ENCODE measurements around the gene GMDS.

GMDS gene

DNA sequence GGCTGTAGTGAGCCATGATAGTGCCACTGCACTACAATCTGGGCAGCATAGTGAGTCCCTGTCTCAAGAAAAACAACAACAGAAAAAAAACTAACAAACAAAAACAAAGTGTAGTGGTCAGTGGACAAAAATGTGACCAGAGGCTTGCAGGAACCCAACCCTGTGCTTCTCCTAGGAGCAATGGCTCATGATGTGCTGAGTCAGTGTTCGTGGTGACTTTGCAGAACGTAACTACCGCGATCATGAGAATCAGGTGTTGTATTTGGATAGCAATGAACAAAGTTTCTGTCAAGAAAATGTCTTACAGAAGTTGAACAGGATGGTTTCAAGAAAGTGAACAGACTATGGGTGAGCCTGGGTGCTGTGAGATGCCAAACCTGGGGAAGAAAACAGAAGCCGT is 654.2 kb downstream of the GMDS start:
- peaks cover 25% of the 10 kb centered on the region for H3K27me3 Mint-ChIP-seq
- no peak overlapping the region for H3K4me3 Mint-ChIP-seq
- ATAC-seq (no peak), DNase-seq (no peak)
- H3K9me3 Mint-ChIP-seq, result no peaks in the 10 kb centered on the region
- H3K4me1 Mint-ChIP-seq, result peaks cover 2% of the 10 kb centered on the region
- H3K36me3 Mint-ChIP-seq (ENCODE audit: low read depth), result no peaks in the 10 kb centered on the region
- H3K27ac Mint-ChIP-seq, result no peak overlapping the region

DNA sequence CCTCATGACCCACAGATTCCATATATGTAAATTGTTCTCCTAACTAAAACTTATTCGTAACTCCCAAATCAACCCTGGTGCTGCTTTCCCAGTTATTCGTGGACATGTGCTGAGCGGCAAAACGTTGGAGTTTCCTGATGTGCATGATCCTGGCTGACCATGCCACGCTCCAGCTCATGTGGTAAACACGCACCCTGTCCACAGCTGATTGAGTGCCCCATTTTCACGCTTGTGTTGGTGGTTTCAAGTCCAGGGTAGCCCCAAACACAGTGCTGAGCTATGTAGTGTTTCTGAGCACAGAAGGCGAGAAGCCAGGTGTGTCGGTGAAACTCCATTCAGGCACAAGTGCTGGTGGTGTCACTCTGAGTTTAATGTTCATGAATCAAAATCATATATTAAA is 654.8 kb downstream of the GMDS start:
- Mint-ChIP-seq H3K9me3 (no peaks in the 10 kb centered on the region), H3K4me1 (no peaks in the 10 kb centered on the region), H3K36me3 (ENCODE audit: low read depth) (no peaks in the 10 kb centered on the region), H3K4me3 (no peak overlapping the region), H3K27me3 (peaks cover 21% of the 10 kb centered on the region), H3K27ac (no peak overlapping the region)
- no peak for DNase-seq
- no peak for ATAC-seq

DNA sequence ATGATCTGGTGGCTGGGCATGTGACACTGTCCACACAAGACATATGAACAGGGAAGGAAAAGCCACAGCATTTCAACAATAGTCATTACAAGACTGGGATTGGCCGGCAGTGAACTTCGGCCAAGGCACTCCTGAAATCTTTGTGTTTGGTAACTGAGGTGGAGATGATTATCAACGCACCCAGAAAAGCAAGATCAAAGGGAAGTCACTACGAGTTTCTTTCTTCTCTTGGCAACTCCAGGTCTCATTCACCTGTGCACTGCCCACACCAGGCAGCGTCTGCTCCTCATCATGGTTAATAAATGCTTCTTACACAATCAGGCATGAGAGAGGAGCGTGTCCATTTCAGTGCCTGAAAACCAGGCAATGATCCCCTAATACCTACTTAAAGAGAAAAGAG is 656.2 kb downstream of the GMDS start:
- H3K27me3 Mint-ChIP-seq, result peaks cover 18% of the 10 kb centered on the region
- ATAC-seq, result no peak

DNA sequence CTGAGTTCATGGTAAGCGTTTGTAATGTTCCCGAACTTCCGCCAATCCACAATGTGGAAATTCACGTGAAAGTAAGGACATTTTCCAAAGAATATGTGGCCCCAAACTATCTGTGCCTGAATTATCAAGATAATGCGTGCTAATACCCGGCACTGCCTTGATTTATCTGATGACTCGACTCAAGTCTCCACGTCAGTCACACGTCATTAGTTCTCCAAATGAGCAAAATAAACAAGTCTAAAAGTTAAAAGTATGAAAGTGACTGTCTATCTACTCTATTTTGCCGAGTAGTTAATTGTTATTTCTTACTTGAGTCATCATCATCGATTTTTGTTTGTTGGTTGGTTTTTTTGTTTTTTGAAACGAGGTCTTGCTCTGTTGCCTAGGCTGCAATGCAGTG is 657.4 kb downstream of the GMDS start:
- Mint-ChIP-seq H3K36me3 (ENCODE audit: low read depth) (no peaks in the 10 kb centered on the region), H3K4me3 (no peak overlapping the region), H3K9me3 (no peaks in the 10 kb centered on the region), H3K4me1 (no peaks in the 10 kb centered on the region), H3K27ac (no peak overlapping the region), H3K27me3 (peaks cover 16% of the 10 kb centered on the region)
- ATAC-seq (no peak), DNase-seq (no peak)

More for the DNA sequence above, 656.2 kb downstream of the GMDS start:
- no peaks in the 10 kb centered on the region for H3K36me3 Mint-ChIP-seq (ENCODE audit: low read depth)
- H3K9me3 Mint-ChIP-seq, result no peaks in the 10 kb centered on the region
- H3K27ac Mint-ChIP-seq, result no peak overlapping the region
- no peaks in the 10 kb centered on the region for H3K4me1 Mint-ChIP-seq
- DNase-seq, result no peak
- no peak overlapping the region for H3K4me3 Mint-ChIP-seq

DNA sequence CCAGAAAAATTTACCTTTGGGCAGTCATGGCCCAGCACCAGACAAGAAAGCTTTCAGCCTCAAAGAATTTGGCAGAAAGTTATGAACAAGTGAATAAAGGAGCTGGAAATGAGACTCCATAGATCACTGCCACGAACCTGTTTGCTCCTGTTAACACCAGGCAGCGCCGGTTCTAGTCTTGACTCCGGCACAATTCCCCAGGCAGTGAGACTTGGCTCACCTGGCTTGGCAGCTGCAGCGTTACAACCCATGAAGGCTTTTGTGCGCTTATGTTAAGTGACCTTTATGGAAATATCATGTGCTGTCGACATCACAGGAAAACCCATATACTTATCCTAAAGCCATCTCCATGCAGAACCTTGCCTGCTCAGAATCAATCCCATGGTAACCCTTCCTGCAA is 657.9 kb downstream of the GMDS start:
- Mint-ChIP-seq H3K4me3 (no peak overlapping the region), H3K9me3 (no peaks in the 10 kb centered on the region), H3K27me3 (peaks cover 14% of the 10 kb centered on the region), H3K36me3 (ENCODE audit: low read depth) (no peaks in the 10 kb centered on the region), H3K27ac (no peak overlapping the region), H3K4me1 (no peaks in the 10 kb centered on the region)
- DNase-seq (no peak), ATAC-seq (no peak)

DNA sequence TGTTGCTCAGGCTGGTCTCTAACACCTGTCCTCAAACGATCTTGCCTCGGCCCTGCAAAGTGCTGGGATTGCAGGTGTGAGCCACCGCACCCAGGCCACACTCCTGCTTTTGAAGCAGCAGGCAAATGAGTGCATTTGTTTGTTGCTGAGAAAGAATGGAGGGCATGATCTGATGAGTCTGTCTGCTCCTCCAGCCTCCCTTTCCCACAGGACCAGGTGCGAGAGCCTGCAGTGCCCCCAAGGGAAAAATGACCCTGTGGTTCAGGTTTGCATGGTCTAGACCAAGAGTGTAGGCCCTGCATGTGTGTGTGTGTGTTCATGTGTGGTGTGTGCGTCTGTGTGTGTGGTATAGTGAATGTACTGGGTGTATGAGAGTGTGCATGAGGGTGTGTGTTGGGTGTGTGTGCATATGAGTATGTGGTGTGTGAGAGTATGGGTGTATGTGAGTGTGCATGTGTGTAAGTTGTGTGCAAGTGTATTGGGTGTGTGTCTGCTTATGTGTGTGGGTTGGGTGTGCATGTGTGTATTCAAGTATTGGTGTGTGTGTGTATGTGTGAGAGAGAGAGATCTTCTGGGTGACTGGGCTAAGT is 658.4 kb downstream of the GMDS start:
- no peaks in the 10 kb centered on the region for H3K9me3 Mint-ChIP-seq
- ATAC-seq, result no peak
- H3K4me1 Mint-ChIP-seq, result no peaks in the 10 kb centered on the region
- no peak overlapping the region for H3K4me3 Mint-ChIP-seq
- H3K27ac Mint-ChIP-seq, result no peak overlapping the region
- H3K36me3 Mint-ChIP-seq (ENCODE audit: low read depth), result no peaks in the 10 kb centered on the region
- peaks cover 16% of the 10 kb centered on the region for H3K27me3 Mint-ChIP-seq
- no peak for DNase-seq

DNA sequence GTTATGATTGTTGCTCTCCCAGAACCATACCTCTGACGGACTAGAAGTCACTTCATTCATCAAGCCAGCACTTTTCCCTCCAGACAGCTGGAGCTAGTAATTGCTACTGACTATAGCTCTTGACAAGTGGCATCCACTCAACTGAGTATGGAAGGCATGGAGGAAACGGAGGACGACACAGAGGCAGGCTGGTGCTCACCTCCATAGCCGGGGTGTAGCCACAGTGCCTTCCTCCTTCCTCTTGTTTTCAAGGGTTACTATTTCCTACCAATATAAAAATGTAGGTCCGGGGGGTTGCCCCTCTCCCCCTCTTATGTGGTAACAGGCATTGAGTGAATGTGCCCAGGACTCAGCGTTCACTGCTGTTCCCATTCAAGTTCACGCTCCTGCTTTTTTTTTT is 659.1 kb downstream of the GMDS start:
- ATAC-seq, result no peak
- Mint-ChIP-seq H3K9me3 (no peaks in the 10 kb centered on the region), H3K4me1 (no peaks in the 10 kb centered on the region), H3K36me3 (ENCODE audit: low read depth) (no peaks in the 10 kb centered on the region), H3K27me3 (peaks cover 16% of the 10 kb centered on the region), H3K27ac (no peak overlapping the region), H3K4me3 (no peak overlapping the region)
- no peak for DNase-seq

DNA sequence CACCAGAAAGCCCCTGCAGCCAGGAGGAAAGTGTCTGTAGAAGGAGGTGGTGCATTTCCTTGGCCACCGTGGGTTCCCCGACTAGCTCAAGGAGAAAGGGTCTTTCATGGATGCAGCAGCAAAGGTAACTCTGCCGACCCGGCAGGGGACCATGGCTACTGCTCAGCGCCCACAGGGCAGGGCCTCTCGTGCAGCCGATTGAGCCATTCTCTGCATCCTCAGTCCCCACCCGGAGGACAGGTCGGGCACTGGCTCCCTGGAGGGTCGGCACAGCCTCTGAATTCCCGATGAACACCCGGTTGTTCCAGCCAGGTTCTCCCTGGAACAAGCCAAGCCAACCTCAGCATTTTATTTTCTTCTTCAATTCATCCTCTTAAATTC is 659.7 kb downstream of the GMDS start:
- Mint-ChIP-seq H3K4me1 (no peaks in the 10 kb centered on the region), H3K9me3 (no peaks in the 10 kb centered on the region), H3K27ac (no peak overlapping the region), H3K27me3 (peaks cover 16% of the 10 kb centered on the region), H3K36me3 (ENCODE audit: low read depth) (no peaks in the 10 kb centered on the region), H3K4me3 (no peak overlapping the region)
- ATAC-seq (no peak), DNase-seq (no peak)

DNA sequence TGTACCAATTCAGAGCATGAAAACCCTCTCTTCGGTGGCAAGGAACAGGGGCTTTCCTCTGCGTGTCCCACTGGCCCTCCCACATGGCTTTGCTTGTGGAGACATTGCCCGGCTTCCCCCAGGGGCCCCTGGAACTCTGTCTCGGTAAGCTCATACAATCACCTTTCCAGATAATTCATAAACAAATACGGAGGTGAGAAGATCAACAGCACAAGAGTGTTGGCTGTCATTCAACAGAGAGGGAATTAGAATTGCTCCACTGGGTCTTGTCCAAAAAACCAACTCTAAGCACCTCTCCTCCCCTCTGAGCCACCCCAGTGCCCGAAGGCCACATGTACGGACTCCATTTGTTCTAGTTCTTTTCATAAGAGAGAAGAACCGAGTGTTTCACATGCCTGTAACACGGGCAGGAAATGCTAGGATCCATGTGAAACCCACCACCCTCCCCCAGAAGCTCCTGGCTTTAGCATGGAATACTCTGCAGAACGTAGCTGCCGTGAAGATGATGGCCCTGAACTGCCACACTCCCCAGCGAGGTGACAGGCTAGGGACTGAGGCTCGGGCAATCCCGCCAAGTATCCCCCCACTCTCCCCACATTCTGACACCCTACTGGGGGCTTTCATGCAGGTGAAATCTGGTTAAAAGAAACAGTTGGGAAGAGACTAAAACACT is 660.3 kb downstream of the GMDS start:
- H3K27me3 Mint-ChIP-seq, result peaks cover 16% of the 10 kb centered on the region
- ATAC-seq (no peak), DNase-seq (no peak)
- H3K4me3 Mint-ChIP-seq, result no peak overlapping the region
- no peak overlapping the region for H3K27ac Mint-ChIP-seq
- H3K4me1 Mint-ChIP-seq, result no peaks in the 10 kb centered on the region
- no peaks in the 10 kb centered on the region for H3K9me3 Mint-ChIP-seq
- no peaks in the 10 kb centered on the region for H3K36me3 Mint-ChIP-seq (ENCODE audit: low read depth)

DNA sequence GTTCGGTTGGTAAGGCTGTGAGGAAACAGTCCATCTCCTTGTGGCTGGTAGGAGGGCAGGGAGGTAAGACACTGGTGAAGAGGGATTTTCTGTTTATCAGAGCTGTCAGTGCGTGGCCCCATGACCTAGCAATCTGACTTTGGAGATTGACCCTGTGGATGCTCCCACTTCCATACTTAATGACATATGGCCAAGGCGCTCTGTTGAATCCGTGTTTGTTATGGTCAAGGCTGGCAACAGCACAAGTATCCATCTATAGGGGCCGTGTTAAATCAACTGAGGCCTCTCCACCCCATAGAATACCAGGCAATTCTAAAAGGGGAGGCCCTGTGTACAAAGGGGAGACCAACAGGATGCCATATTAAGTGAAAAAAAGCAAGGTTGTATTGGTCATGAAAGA is 661.3 kb downstream of the GMDS start:
- Mint-ChIP-seq H3K4me1 (no peaks in the 10 kb centered on the region), H3K27me3 (peaks cover 10% of the 10 kb centered on the region), H3K9me3 (no peaks in the 10 kb centered on the region), H3K36me3 (ENCODE audit: low read depth) (no peaks in the 10 kb centered on the region), H3K27ac (no peak overlapping the region), H3K4me3 (no peak overlapping the region)
- ATAC-seq (no peak), DNase-seq (no peak)

DNA sequence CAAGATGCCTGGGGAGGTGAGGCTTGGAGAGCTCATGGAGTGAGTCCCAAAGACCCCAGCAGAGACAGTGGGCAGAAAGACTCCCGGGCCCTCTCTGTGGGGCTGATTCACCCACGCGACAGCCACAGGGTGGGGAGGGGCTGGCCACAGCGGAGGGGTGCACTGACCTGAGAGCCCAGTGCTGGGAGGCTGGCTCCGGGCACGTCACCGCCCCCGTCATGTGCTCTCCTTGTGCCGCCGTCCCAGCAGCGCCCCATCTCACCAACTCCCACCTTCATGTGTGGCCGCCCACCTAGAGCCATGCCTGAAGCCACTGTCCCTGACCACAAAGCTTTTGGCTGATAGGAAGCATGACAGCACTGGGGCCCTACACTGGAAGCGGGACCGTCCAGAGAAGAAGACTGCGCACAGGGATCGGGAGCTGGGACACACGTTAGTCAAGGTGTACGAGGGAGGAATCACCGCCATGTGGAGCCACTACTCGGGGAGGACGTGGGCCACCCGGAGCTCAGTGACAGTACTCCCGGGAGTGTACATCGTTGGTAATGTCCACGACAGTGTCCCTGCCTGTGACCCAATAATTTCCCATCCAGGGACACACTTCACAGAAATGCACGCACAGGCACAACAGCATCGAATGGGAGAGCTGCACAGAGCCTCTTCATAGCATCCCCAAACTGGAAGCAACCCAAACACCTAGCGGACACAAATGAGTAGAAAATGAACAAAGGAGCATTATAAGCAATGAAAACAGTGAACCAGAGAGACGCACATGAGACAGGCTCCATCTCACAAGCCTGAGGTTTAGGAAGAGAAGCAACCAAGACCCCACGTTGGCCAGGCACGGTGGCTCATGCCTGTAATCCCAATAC is 664.0 kb downstream of the GMDS start:
- Mint-ChIP-seq H3K27me3 (peaks cover 9% of the 10 kb centered on the region), H3K36me3 (ENCODE audit: low read depth) (no peaks in the 10 kb centered on the region), H3K4me1 (no peaks in the 10 kb centered on the region), H3K4me3 (no peak overlapping the region), H3K27ac (no peak overlapping the region), H3K9me3 (no peaks in the 10 kb centered on the region)
- no peak for ATAC-seq
- DNase-seq, result no peak

DNA sequence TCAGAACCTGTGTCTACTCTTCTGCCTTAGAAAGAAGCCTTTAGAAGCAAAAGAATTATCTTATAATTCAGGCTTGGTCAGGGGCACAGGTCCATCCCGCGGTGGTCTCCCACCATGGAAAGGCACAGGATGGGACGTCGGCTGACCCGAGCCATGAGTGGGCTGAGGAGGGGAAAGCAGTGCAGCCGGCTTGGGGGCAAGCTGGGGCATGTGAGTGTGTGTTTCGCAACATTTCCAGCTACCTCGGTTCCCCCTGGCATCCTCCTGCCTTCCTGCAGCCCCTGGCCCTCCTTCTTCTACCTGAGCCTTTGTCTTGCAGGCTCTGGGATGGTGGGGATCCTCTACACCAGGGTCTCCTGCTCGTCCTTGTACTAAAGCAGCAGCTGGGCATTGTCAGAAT is 664.8 kb downstream of the GMDS start:
- no peak for DNase-seq
- H3K27me3 Mint-ChIP-seq, result peaks cover 9% of the 10 kb centered on the region

DNA sequence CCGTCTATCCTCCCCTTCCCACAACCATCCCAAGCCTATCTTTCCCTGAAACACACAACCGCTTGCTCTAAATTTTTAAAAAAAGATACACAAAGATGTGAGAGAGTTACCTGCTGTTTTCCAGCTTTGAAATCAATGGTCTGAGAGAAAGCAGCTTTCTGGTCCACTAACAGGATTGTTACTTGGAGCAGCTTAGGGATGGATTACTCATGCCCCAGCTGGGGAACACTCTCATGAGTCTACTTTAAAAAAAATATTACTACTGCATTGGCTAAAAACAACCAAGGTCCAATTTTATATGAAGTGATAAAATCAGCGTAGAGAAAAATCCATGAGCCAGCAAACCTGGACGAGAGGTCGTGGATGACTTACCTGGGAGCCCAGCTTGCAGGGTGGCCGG is 665.3 kb downstream of the GMDS start:
- no peak for ATAC-seq
- Mint-ChIP-seq H3K36me3 (ENCODE audit: low read depth) (no peaks in the 10 kb centered on the region), H3K27ac (no peak overlapping the region)

More for the DNA sequence above, 664.8 kb downstream of the GMDS start:
- Mint-ChIP-seq H3K9me3 (no peaks in the 10 kb centered on the region), H3K36me3 (ENCODE audit: low read depth) (no peaks in the 10 kb centered on the region), H3K4me1 (no peaks in the 10 kb centered on the region), H3K4me3 (no peak overlapping the region), H3K27ac (no peak overlapping the region)
- no peak for ATAC-seq

DNA sequence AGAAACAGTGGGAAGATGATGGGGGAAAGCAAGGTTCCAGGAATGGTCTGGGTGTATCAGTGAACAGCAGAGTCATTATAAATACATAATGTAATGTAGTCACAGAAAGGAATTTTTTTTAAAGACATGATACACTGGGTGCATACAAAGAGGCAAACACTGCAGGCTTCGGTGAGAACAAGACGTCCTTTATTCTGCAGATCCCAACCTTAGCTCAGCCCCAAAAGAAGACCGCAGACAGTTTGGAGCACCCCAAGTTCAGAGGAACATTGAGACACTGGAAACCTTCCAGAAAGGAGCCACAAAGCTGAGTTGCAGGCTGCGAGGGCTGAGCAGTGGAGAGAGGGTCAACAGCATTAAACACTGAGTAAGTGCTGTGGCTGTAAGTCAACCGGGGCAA is 666.3 kb downstream of the GMDS start:
- Mint-ChIP-seq H3K27ac (no peak overlapping the region), H3K4me1 (no peaks in the 10 kb centered on the region), H3K4me3 (no peak overlapping the region), H3K9me3 (no peaks in the 10 kb centered on the region), H3K27me3 (peaks cover 13% of the 10 kb centered on the region), H3K36me3 (ENCODE audit: low read depth) (no peaks in the 10 kb centered on the region)
- no peak for DNase-seq
- no peak for ATAC-seq

More for the DNA sequence above, 665.3 kb downstream of the GMDS start:
- Mint-ChIP-seq H3K4me3 (no peak overlapping the region), H3K4me1 (no peaks in the 10 kb centered on the region), H3K27me3 (peaks cover 9% of the 10 kb centered on the region), H3K9me3 (no peaks in the 10 kb centered on the region)
- DNase-seq, result no peak

Data from activated naive CD8-positive, alpha-beta T cell treated with anti-CD3 and anti-CD28 coated beads, Interleukin-2, amount 50 U/mL, for 24 hours (primary cell).